Medulla oblongata (tissue), 1 donor: ENCODE results near the gene CRYGA.
"Not testable (repeated sequence)": the region's sequence is repeated elsewhere in the genome, so short reads cannot be mapped to it uniquely, and the experiment has no call there.

ENCODE experiments used
- DNase-seq: peaks from one replicate; pipeline ENCODE4 v3.0.0-alpha.2; 2015; ENCODE audit errors: extremely low spot score

Gene CRYGA

DNA sequence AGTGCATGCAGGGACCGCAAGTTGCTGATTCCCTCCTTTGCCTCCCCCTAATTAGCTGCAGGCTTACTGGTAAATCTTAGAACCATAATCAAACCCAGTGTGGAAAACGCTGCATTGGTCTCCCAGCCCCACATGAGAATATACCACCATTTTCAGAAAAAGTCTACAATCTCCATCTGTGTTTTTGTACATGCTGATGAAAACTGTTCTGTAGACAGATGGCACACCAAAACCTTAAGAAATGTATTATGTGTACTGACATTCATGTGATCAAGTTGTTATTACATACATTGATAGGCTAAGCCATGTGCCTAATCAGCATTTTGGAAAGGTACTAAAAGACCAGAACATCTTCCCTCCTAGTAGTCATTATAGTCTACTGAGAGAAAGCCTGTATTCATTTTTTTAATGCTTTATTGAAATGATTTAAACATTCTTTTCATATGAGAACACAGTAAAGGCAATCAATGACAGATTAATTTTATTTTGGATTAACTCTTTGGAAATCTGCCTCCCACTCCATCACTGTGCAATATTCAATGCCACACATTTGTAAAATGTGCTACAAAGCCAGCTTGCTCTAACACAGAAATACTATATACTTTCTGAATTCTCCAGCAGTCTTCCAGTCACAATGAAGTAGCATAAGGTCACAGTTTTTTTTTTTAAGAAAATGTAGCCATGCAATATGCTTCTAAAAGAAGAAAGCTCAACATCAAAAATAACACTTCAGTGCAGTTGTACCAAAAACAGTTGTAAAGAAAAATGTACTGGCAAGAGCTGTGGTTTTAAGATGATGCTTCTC, 1.8 kb upstream of the CRYGA start:
- no peak for DNase-seq

GRCh38 chr2:208156439-208156838, 7.0 kb downstream of the CRYGA start:
- DNase-seq = no peak

- no peak for DNase-seq
Observed at GRCh38 chr2:208153156-208153555, 10.2 kb downstream of the CRYGA start.

- no peak for DNase-seq
Observed at GRCh38 chr2:208150956-208151355, 12.4 kb downstream of the CRYGA start.

- no peak for DNase-seq
Observed at GRCh38 chr2:208150094-208150493, 13.3 kb downstream of the CRYGA start.

GRCh38 chr2:208148803-208149202, 14.6 kb downstream of the CRYGA start:
- DNase-seq = no peak

- DNase-seq = no peak
Observed at GRCh38 chr2:208147759-208148158, 15.6 kb downstream of the CRYGA start.

DNA sequence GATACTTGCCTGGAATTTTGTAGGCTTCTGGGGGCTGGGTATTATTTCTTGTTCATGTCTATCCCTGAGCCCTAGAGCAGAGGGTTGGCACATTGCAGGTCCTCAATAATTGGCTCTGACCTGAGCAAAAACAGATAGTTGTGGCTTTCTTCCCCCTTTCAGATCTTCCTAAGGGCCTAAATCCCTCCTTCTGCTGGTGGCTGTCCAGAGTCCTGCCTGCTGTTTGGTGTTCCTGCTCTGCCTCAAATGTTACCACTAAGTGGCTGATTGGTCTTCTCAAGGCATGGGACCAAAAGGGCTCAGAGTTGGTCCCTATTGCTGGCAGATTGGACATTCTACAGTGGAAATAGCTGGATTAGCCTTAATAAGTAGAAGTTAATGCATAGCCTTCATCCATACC, 16.4 kb downstream of the CRYGA start:
- DNase-seq = no peak

GRCh38 chr2:208146006-208146405, 17.4 kb downstream of the CRYGA start, which contains the start of gene CRYGB:
Gene CRYGB, minus strand, starts transcription at chr2:208146158. Its CDS starts 38 bp downstream, at chr2:208146120.
- DNase-seq = no peak

DNA sequence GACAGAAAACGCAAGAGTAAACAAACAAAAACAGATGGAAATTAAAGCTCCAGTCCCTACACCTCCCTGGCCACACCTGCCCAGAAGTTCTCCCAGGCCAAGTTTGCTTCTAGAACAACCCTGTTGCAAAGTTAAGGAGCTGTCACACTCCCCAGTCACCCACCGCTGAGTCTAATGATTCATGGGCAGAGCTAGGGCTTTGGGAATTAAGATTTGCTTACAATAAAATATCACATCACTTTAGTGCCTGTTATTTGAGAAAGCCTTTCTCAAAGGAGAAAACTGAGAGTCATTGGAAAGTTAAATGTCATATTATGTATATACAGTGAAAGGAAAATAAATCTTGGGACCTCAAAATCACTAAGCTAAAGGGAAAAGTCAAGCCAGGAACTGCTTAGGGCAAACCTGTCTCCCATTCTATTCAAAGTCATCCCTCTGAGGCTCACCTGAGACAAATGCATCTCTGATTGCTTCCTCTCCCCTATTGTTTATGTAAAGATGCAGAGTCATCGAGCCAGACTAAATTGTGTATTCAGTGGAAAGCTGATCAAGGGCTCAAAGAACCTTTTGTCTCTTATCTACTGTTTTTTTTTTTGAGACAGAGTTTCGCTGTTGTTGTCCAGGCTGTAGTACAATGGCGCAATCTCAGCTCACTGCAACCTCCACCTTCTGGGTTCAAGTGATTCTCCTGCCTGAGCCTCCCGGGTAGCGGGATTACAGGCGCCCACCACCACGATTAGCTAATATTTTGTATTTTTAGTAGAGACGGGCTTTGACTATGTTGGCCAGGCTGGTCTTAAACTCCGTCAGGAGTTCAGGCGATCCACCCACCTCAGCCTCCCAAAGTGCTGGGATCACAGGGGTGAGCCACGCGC, 20.2 kb downstream of the CRYGA start:
- DNase-seq = no peak

GRCh38 chr2:208142240-208142924, 21.0 kb downstream of the CRYGA start:
- DNase-seq = no peak

- DNase-seq = no peak
Observed at GRCh38 chr2:208139447-208139846, 23.9 kb downstream of the CRYGA start.

DNA sequence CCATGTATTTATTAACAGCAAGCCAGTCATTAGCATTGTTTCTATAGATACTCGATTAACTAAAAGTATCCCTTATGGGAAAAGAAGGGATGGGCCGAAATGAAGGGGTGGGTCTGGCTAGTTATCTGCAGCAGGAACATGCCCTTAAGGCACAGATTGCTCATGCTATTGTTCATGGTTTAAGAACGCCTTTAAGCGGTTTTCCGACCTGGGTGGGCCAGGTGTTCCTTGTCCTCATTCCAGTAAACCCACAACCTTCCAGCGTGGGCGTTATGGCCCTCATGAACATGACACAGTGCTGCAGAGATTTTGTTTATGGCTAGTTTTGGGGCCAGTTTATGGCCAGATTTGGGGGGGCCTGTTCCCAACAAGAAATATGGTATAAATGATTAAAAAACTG, 25.1 kb downstream of the CRYGA start:
- DNase-seq = not testable (repeated sequence)

GRCh38 chr2:208136716-208137094, 26.7 kb downstream of the CRYGA start:
- DNase-seq = no peak

DNA sequence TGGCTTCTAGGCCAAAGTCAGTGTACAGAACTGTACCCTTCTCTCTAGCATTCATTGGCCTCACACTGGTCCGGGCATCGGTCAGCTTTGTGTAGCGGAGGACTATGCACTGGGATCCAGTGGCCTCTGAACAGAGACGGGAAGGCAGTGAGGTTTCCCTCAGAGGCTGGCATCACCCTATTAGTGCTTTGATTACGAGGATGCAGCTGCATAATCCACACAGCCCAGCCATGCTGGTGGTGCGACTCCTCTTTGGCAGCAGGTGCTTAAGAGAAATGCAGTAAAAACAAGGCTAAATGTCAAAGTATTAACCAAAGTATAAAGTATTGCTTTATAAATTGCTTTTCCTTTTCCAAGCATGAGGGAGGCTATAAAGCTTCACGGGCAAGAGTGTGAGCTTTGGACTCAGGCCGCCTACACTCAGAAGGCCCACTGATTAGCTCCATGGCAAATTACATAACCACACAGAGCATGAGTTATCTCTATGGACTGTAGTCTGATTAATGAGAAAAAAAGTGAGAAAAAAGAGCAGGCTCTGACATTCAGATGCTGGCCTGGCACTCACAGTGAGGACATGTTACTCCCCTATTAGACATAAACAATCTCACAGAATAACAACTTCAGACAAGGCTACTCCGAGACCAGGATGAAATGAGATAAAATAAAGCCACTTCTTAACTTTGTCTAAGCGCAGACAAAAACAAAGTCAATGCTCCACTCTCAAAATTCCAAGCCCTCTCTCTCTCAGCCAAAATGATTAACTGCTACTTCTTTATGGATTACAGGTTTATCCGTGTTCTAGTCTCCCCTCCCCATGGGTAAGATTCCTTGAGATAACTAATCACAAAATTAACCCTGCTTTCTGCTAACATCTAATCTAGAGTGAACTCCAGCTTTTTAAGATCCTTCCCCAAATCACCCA, 27.3 kb downstream of the CRYGA start:
- no peak for DNase-seq

- no peak for DNase-seq
Observed at GRCh38 chr2:208134928-208135586, 28.3 kb downstream of the CRYGA start.

DNA sequence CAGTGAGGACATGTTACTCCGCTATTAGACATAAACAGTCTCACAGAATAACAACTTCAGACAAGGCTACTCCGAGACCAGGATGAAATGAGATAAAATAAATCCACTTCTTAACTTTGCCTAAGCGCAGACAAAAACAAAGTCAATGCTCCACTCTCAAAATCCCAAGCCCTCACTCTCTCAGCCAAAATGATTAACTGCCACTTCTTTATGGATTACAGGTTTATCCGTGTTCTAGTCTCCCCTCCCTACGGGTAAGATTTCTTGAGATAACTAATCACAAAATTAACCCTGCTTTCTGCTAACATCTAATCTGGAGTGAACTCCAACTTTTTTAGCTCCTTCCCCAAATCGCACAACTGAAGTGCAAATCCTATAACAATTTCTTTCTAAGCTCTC, 32.7 kb downstream of the CRYGA start:
- no peak for DNase-seq

DNA sequence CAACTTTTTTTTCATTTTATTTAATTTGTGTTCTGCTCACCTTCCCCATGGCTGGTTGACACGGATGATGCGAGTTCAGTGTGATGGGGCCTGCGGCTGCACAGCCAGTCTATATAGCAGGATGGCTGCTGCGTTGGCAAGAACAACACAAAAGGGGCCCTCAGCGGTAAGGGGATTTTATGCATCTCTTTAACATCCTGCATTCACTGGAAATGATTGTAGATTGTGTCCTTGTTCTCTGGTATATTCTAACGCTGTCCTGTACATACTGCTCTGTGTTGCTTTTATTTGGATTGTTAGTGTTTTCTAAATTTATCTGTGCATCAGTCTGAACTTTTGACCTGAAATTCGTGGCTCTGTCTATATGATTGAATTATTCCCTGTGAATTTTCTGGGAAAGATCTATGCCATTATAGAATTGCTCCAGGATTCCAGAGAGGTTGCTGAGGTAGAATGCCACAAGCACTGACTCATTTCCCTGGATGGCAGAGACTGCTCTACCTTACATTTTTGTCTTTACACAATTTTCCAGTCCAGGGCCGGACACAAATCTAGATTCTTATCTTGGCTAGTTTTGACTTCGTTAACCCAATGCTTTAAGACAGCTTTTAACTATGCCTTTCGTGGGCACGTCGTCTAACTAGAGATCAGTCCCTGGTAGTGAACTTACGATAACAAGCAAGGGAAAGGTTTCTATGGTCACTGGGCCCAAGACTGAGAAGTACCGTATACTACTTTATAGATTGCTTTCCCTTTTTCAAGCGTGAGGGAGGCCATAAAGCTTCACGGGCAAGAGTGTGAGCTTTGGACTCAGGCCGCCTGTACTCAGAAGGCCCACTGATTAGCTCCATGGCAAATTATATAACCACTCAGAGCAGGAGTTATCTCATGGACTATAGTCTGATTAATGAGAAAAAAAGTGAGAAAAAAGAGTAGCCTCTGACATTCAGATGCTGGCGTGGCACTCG, 33.4 kb downstream of the CRYGA start, which contains the start of gene CRYGC:
Gene CRYGC (minus strand): TSS at position 85 of the 968 bp plus-strand sequence. CDS start 36 bp downstream, at position 49.
- DNase-seq = no peak

- no peak for DNase-seq
Observed at GRCh38 chr2:208128136-208128535, 35.3 kb downstream of the CRYGA start.
